Right lung (tissue), 10 donors: ENCODE results near the gene CCDC180. TPM values are rescaled to one million over a fixed set of nuclear protein-coding genes. Genes with fewer than 3 reads are reported as not detected.
A peak's percentile ranks its signal among the peaks of the same experiment; 100 is the strongest.

Source experiments
- DNase-seq, 2 donors: peaks; one replicate each; pipeline ENCODE4 v3.0.0-alpha.2; 2013
- long read RNA-seq, 8 donors: transcript quantifications; one replicate each; lab custom pipeline, GENCODE V29; 2026
- polyA plus RNA-seq, 5 donors: library from polyadenylated mRNA; unstranded; fragments of 120-200 nt; gene quantifications; one replicate each; pipeline versions ENCODE4 v1.2.1 to v1.2.3, GENCODE V29; 2013; ENCODE audit warnings: inconsistent platforms in 1 of 5, low replicate concordance in 1 of 5; ENCODE audit not compliant: insufficient read length in 5 of 5, insufficient read depth in 1 of 5

The CCDC180 gene
- 10 to 100 TPM; 19.0 to 32.5 (median 25.4) TPM for polyA plus RNA-seq
- long read RNA-seq, donor 1, partial matches to known transcripts, result 0 of 4 reads
- long read RNA-seq, donor 1, other reads (novel, unspliced or antisense), result 0 of 4 reads
- long read RNA-seq, donor 2, result 0 reads
- long read RNA-seq, donor 3, partial matches to known transcripts, result 0 of 4 reads
- long read RNA-seq, donor 3, other reads (novel, unspliced or antisense), result 0 of 4 reads
- long read RNA-seq, donor 4, result 0 reads
- long read RNA-seq, donor 5, partial matches to known transcripts, result 0 of 1 reads
- long read RNA-seq, donor 5, other reads (novel, unspliced or antisense), result 0 of 1 reads
- long read RNA-seq, donor 6, transcript CCDC180-205 (3 exons, 3,084 nt), result major isoform, 6 of 6 reads
- long read RNA-seq, donor 6, partial matches to known transcripts, result 0 of 6 reads
- long read RNA-seq, donor 6, other reads (novel, unspliced or antisense), result 0 of 6 reads
- long read RNA-seq, donor 7, result 0 reads
- long read RNA-seq, donor 8, result 0 reads

GRCh38 chr9:97307500-97308163, at the start of gene CCDC180:
CCDC180 (plus strand) TSS chr9:97307659; CDS start chr9:97308064, 405 bp downstream.
- DNase-seq, result peak; percentile 21 to 30

GRCh38 chr9:97259834-97260514, 47.5 kb upstream of the CCDC180 start:
- peak; percentile 14 to 15 for DNase-seq

- DNase-seq, result no peak
Measured at GRCh38 chr9:97271292-97271691, 36.2 kb upstream of the CCDC180 start.

- DNase-seq, result no peak
Measured at GRCh38 chr9:97272072-97272471, 35.4 kb upstream of the CCDC180 start.

GRCh38 chr9:97276310-97276852, 31.1 kb upstream of the CCDC180 start:
- DNase-seq, result no peak

- DNase-seq, result no peak
Measured at GRCh38 chr9:97277953-97278352, 29.5 kb upstream of the CCDC180 start.

GRCh38 chr9:97280755-97281330, 26.6 kb upstream of the CCDC180 start:
- DNase-seq, result no peak

- no peak for DNase-seq
Measured at GRCh38 chr9:97283768-97284167, 23.7 kb upstream of the CCDC180 start.

- DNase-seq, result no peak
Measured at GRCh38 chr9:97284798-97285197, 22.7 kb upstream of the CCDC180 start.

- DNase-seq, result no peak
Measured at GRCh38 chr9:97292200-97292599, 15.3 kb upstream of the CCDC180 start.

- DNase-seq, result peak; percentile 58 to 59
Measured at GRCh38 chr9:97293207-97293721, 14.2 kb upstream of the CCDC180 start.

- no peak for DNase-seq
Measured at GRCh38 chr9:97293818-97294217, 13.6 kb upstream of the CCDC180 start.

- no peak for DNase-seq
Measured at GRCh38 chr9:97297889-97298288, 9.6 kb upstream of the CCDC180 start.

- DNase-seq, result no peak
Measured at GRCh38 chr9:97299809-97300414, 7.5 kb upstream of the CCDC180 start.

- no peak for DNase-seq
Measured at GRCh38 chr9:97300586-97300985, 6.9 kb upstream of the CCDC180 start.

GRCh38 chr9:97301974-97302373, 5.5 kb upstream of the CCDC180 start:
- DNase-seq, result no peak

- no peak for DNase-seq
Measured at GRCh38 chr9:97304586-97304985, 2.9 kb upstream of the CCDC180 start.

GRCh38 chr9:97305501-97306298, 1.8 kb upstream of the CCDC180 start:
- DNase-seq, result no peak

- DNase-seq, result peak; percentile 75 to 76
Measured at GRCh38 chr9:97307091-97307490, 368 bp upstream of the CCDC180 start.

GRCh38 chr9:97309260-97309659, 1.8 kb downstream of the CCDC180 start:
- no peak for DNase-seq
